Stomach (tissue), 9 donors: ENCODE data around the gene TRIO. TPM values are rescaled to one million over a fixed set of nuclear protein-coding genes. Genes with fewer than 3 reads are reported as not detected.

ENCODE experiments used
- DNase-seq, 2 donors: peaks; one replicate each; pipeline versions ENCODE4 v3.0.0 to v3.0.0-alpha.2; 2013 to 2019
- H3K27ac ChIP-seq, 5 donors: fragments of 200-600 bp in 4 of 5; sonication (generic) in 4 of 5; one replicate each; pipeline ENCODE4 v1.5.1; 2013 to 2019; ENCODE audit warnings: mild to moderate bottlenecking in 1 of 5, moderate library complexity in 1 of 5
- H3K27me3 ChIP-seq, 3 donors: fragments of 200-600 bp; sonication (generic); one replicate each; pipeline ENCODE4 v1.5.1; 2017 to 2019; ENCODE audit warnings: mixed run types in 1 of 3
- H3K36me3 ChIP-seq, 4 donors: fragments of 200-600 bp; sonication (generic); 1 replicate in 3 of 4; 2 replicates in 1 of 4; pipeline ENCODE4 v1.5.1; 2016 to 2019
- H3K4me1 ChIP-seq, 4 donors: fragments of 200-600 bp; sonication (generic); one replicate each; pipeline ENCODE4 v1.5.1; 2016 to 2019
- H3K4me3 ChIP-seq, 4 donors: fragments of 200-600 bp; sonication (generic) in 3 of 4; one replicate each; pipeline ENCODE4 v1.5.1; 2016 to 2019; ENCODE audit warnings: mild to moderate bottlenecking in 1 of 4
- H3K9me3 ChIP-seq, 4 donors: fragments of 200-600 bp; sonication (generic); one replicate each; pipeline ENCODE4 v1.5.1; 2016 to 2019
- EP300 ChIP-seq: sonication (generic); formaldehyde crosslinking; IDR thresholded peaks from one replicate; pipeline ENCODE4 v1.6.1; 2017; ENCODE audit warnings: antibody characterized with exemption
- POLR2A ChIP-seq, 4 donors: fragments of 450-650 bp; IDR thresholded peaks; one replicate each; pipeline ENCODE4 v1.6.1; 2016; ENCODE audit warnings: antibody characterized with exemption in 4 of 4, control low read depth in 2 of 4, mild to moderate bottlenecking in 1 of 4, moderate library complexity in 1 of 4
- POLR2AphosphoS5 ChIP-seq, 3 donors: sonication (generic); formaldehyde crosslinking; IDR thresholded peaks; one replicate each; pipeline ENCODE4 v1.6.1; 2016; ENCODE audit warnings: antibody characterized with exemption in 3 of 3
- whole genome bisulfite sequencing, 5 donors: extraction: QIAGEN DNeasy Blood & Tissue Kit in 3 of 5; methylation state at CpG; one replicate each; pipeline versions ENCODE4 v1.1.5 to v1.1.7; 2013 to 2018; 5-methylcytosine and 5-hydroxymethylcytosine counted together
- intact Hi-C: fragments of 100-400 bp; cut with DNase I; formaldehyde crosslinking; loops from one replicate; pipeline ENCODE4 v1.15.1; 2023; ENCODE audit warnings: low total_unique reads
- polyA plus RNA-seq, 3 donors: library from polyadenylated mRNA; stranded (reverse); fragments of 200-250 nt; gene quantifications; one replicate each; pipeline ENCODE4 v1.2.3, GENCODE V29; 2013
- total RNA-seq, 5 donors: library from RNA; depleted of rRNA; stranded (reverse); fragments of >200 nt; gene quantifications; one replicate each; pipeline versions ENCODE4 v1.1.0 to v1.2.3, GENCODE V29; 2014 to 2016
- TF ChIP-seq, protein P1 (sequence below), 7 experiments: fragments of 450-650 bp in 4 of 7; fragments of 200-600 bp in 3 of 7; sonication (generic) in 3 of 7; IDR thresholded peaks; one replicate each; pipeline ENCODE4 v1.5.1; 2016 to 2019; ENCODE audit warnings: antibody characterized with exemption in 7 of 7, control low read depth in 2 of 7, mild to moderate bottlenecking in 1 of 7
- donor health status: healthy with polysubstance abuse.
- donor health status: Bipolar disorder and iron deficiency.
- donor health status: healthy.

The TRIO gene
- total and polyA plus RNA-seq, 8 donors = 9.9 to 558 (median 127) TPM

DNA sequence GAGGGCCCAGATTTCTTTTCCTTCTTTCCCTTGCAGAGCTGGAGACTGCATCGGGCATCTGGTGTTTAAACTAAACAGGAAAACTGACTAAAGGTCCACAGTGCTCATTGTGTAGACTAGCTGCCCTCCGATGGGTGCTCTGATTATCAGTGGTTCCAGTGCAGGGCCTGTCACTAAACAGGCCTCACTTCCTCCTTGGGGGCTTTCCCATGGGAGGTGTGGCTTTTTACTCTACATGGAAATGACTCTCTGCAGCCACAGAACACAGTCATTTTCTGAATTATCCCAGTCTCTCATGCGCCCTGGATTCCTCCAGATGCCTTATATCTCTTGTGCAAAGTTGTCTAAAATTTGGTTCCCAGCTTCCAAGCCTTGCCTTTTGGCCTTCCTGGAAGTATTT is 199.2 kb downstream of the TRIO start:
- Histone ChIP-seq H3K4me1 (peaks cover 15 to 31% (median 21%) of the 10 kb centered on the region in 4 donors), H3K27ac (peak overlapping the region in 3 of 5 donors; percentile 36 to 68 (median 42)), H3K4me3 (no peak overlapping the region), H3K36me3 (peaks cover 4 to 43% (median 37%) of the 10 kb centered on the region in 4 donors), H3K27me3 (no peaks in the 10 kb centered on the region), H3K9me3 (no peaks in the 10 kb centered on the region)
- intact Hi-C loops = no loop called here
- peak; percentile 26 to 56 for DNase-seq
- WGBS, 5 donors = 20 to 35% (median 31%) methylated on average over 3 of the region's 3 CpGs
- no peak for TF ChIP-seq POLR2A (IDR thresholded peaks at IDR 0.05)
- TF ChIP-seq POLR2AphosphoS5 (IDR thresholded peaks at IDR 0.05) = peak in 1 of 3 donors; percentile 58
- no peak for TF ChIP-seq EP300

DNA sequence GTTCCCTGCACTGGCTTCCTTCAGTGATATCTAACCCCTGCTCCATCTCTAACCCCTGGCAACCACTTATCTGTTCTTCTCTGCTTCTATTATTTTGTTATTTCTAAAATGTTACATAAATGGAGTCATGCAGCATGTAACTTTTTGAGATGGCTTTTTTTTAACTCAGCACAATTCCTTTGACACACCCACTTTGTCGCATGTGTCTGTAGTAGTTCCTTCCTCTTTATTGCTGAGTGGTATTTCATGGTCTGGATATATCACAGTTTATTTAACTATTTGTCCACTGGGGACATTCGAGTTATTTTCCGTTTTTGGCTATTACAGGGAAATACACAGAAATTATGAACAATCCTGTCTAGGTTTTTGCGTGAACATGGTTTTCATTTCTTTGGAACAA is 200.2 kb downstream of the TRIO start:
- H3K36me3 ChIP-seq = peaks cover 4 to 35% (median 28%) of the 10 kb centered on the region in 4 donors
- intact Hi-C loops = no loop called here
- WGBS, 5 donors = 85 to 94% (median 88%) methylated on average over 4 of the region's 4 CpGs

DNA sequence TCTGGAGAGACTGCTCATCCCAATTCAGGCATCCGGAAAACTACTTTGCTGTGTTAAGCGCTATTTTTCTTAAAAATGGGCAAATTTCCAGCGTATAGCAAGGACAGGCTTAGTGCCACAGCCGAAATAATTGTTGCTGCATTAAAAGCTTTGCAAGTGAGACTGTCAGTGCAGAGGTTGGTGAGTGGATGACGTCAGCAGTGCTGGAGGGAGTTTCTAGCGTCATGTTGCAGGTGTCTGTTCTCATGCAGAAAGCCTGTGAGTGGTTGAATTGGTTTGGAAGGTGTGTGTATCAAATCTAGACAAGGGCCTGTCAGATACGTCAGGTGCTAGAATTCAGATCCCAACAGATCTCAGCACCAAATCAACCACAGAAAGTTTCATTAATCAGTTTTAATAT is 204.4 kb downstream of the TRIO start:
- Histone ChIP-seq H3K9me3 (no peaks in the 10 kb centered on the region), H3K27ac (no peak overlapping the region), H3K36me3 (peaks cover 0 to 33% (median 20%) of the 10 kb centered on the region in 4 donors), H3K4me3 (no peak overlapping the region), H3K4me1 (peaks cover 2 to 34% (median 18%) of the 10 kb centered on the region in 4 donors), H3K27me3 (no peaks in the 10 kb centered on the region)
- WGBS, 5 donors = 69 to 84% (median 77%) methylated on average over 7 of the region's 7 CpGs
- TF ChIP-seq, protein P1, sequence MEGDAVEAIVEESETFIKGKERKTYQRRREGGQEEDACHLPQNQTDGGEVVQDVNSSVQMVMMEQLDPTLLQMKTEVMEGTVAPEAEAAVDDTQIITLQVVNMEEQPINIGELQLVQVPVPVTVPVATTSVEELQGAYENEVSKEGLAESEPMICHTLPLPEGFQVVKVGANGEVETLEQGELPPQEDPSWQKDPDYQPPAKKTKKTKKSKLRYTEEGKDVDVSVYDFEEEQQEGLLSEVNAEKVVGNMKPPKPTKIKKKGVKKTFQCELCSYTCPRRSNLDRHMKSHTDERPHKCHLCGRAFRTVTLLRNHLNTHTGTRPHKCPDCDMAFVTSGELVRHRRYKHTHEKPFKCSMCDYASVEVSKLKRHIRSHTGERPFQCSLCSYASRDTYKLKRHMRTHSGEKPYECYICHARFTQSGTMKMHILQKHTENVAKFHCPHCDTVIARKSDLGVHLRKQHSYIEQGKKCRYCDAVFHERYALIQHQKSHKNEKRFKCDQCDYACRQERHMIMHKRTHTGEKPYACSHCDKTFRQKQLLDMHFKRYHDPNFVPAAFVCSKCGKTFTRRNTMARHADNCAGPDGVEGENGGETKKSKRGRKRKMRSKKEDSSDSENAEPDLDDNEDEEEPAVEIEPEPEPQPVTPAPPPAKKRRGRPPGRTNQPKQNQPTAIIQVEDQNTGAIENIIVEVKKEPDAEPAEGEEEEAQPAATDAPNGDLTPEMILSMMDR (IDR thresholded peaks at IDR 0.05) = no peak
- TF ChIP-seq EP300 (no peak), POLR2A (IDR thresholded peaks at IDR 0.05) (no peak), POLR2AphosphoS5 (IDR thresholded peaks at IDR 0.05) (no peak)
- intact Hi-C loops = no loop called here
- no peak for DNase-seq

More for the DNA sequence above, 200.2 kb downstream of the TRIO start:
- TF ChIP-seq POLR2A (IDR thresholded peaks at IDR 0.05) = no peak
- TF ChIP-seq EP300 = no peak
- no peak for TF ChIP-seq POLR2AphosphoS5 (IDR thresholded peaks at IDR 0.05)
- TF ChIP-seq, protein P1 (IDR thresholded peaks at IDR 0.05) = no peak
- no peak overlapping the region for H3K4me3 ChIP-seq
- DNase-seq = no peak
- no peaks in the 10 kb centered on the region for H3K27me3 ChIP-seq
- no peaks in the 10 kb centered on the region for H3K9me3 ChIP-seq
- H3K4me1 ChIP-seq = peaks cover 15 to 42% (median 26%) of the 10 kb centered on the region in 4 donors
- H3K27ac ChIP-seq = no peak overlapping the region

DNA sequence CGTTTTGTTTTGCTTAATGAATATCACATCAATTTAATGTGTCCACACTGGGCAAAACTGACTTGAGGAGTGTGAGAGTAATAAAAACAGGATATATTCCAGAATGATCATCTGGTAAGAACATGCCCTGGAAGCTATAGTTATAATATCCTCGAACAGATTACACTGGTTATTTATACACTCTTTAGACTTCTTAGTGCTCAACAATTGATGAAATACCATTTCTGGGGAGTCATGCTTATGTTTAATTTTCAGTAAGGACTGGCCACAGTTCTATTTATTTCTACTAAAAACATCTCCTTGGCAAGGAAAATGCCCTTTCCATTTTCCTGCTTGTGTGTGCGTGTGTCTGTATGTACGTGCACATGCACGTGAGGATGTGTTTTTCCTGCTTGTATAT is 205.0 kb downstream of the TRIO start:
- 60 to 76% (median 71%) methylated on average over 5 of the region's 5 CpGs for WGBS, 5 donors
- TF ChIP-seq EP300 = no peak
- TF ChIP-seq POLR2A (IDR thresholded peaks at IDR 0.05) = no peak
- TF ChIP-seq, protein P1 (IDR thresholded peaks at IDR 0.05) = no peak
- Histone ChIP-seq H3K27me3 (no peaks in the 10 kb centered on the region), H3K4me1 (peaks cover 0 to 32% (median 14%) of the 10 kb centered on the region in 4 donors), H3K9me3 (no peaks in the 10 kb centered on the region), H3K27ac (no peak overlapping the region), H3K4me3 (no peak overlapping the region), H3K36me3 (peaks cover 0 to 32% (median 20%) of the 10 kb centered on the region in 4 donors)
- no peak for DNase-seq
- intact Hi-C loops = no loop called here

DNA sequence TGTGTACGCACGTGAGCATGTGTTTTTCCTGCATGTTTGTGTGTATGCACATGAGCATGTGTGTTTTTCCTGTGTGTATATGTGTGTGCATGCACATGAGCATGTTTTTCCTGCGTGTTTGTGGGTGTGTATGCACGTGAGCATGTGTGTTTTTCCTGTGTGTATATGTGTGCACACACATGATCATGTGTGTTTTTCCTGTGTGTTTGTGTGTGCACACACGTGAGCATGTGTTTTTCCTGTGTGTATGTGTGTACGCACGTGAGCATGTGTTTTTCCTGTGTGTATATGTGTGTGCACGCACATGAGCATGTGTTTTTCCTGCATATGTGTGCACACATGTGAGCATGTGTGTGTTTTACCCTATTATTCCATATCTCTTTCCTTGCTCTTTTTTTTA is 205.9 kb downstream of the TRIO start:
- no peak overlapping the region for H3K27ac ChIP-seq
- TF ChIP-seq, protein P1 (IDR thresholded peaks at IDR 0.05) = no peak
- TF ChIP-seq POLR2AphosphoS5 (IDR thresholded peaks at IDR 0.05) (no peak), EP300 (no peak), POLR2A (IDR thresholded peaks at IDR 0.05) (no peak)
- H3K4me3 ChIP-seq = no peak overlapping the region
- 86 to 95% (median 91%) methylated on average over 8 of the region's 8 CpGs for WGBS, 5 donors
- H3K36me3 ChIP-seq = peaks cover 0 to 30% (median 18%) of the 10 kb centered on the region in 4 donors
- peaks cover 0 to 32% (median 12%) of the 10 kb centered on the region in 4 donors for H3K4me1 ChIP-seq
- no peaks in the 10 kb centered on the region for H3K27me3 ChIP-seq
- H3K9me3 ChIP-seq = no peaks in the 10 kb centered on the region
- intact Hi-C loops = no loop called here
- DNase-seq = no peak
